Heart right ventricle (tissue), 16 donors: ENCODE data around the gene SLC2A1. TPM values are rescaled to one million over a fixed set of nuclear protein-coding genes. Genes with fewer than 3 reads are reported as not detected.

ENCODE experiments used
- ATAC-seq, 8 donors: fragments of 200-7000 bp; cut with Tn5 transposase; one replicate each; pipeline ENCODE4 v1.9.1; 2020; ENCODE audit warnings: mild to moderate bottlenecking in 8 of 8, moderate library complexity in 8 of 8, moderate number of reproducible peaks in 1 of 8
- DNase-seq, 2 donors: peaks; one replicate each; pipeline ENCODE4 v3.0.0-alpha.2; 2020
- H3K27ac ChIP-seq, 10 donors: fragments of 200-600 bp; sonication (generic) in 2 of 10; one replicate each; pipeline versions ENCODE4 v1.5.0 to v1.8.0; 2020 to 2022; ENCODE audit warnings: mild to moderate bottlenecking in 3 of 10
- H3K27me3 ChIP-seq, 7 donors: fragments of 200-600 bp; one replicate each; pipeline ENCODE4 v1.8.0; 2021 to 2022; ENCODE audit warnings: mild to moderate bottlenecking in 2 of 7
- H3K36me3 ChIP-seq, 9 donors: fragments of 200-600 bp; sonication (generic) in 1 of 9; one replicate each; pipeline versions ENCODE4 v1.5.0 to v1.8.0; 2020 to 2022; ENCODE audit warnings: mild to moderate bottlenecking in 2 of 9
- H3K4me1 ChIP-seq, 9 donors: fragments of 200-600 bp; sonication (generic) in 1 of 9; one replicate each; pipeline versions ENCODE4 v1.5.0 to v1.8.0; 2020 to 2022; ENCODE audit warnings: mild to moderate bottlenecking in 4 of 9
- H3K4me3 ChIP-seq, 10 donors: fragments of 200-600 bp; sonication (generic) in 2 of 10; one replicate each; pipeline versions ENCODE4 v1.5.0 to v1.8.0; 2020 to 2022; ENCODE audit warnings: mild to moderate bottlenecking in 7 of 10, moderate library complexity in 2 of 10
- H3K9me3 ChIP-seq, 11 donors: fragments of 200-600 bp in 10 of 11; sonication (generic) in 2 of 11; one replicate each; pipeline versions ENCODE4 v1.5.0 to v1.8.0; 2013 to 2022; ENCODE audit warnings: mild to moderate bottlenecking in 2 of 11, control low read depth in 1 of 11, moderate library complexity in 1 of 11
- WGBS, 2 donors: extraction: QIAGEN DNeasy Blood & Tissue Kit; methylation state at CpG; one replicate each; pipeline ENCODE4 v1.1.7; 2013; ENCODE audit warnings: inconsistent platforms in 1 of 2; 5-methylcytosine and 5-hydroxymethylcytosine counted together
- intact Hi-C, 10 donors: fragments of 100-400 bp; cut with DNase I; formaldehyde crosslinking; loops; one replicate each; pipeline versions ENCODE4 v1.11.1 to v1.14.2; 2022
- polyA plus RNA-seq, 2 donors: library from polyadenylated mRNA; stranded (reverse); fragments of 200-250 nt; gene quantifications; one replicate each; pipeline ENCODE4 v1.2.3, GENCODE V29; 2013
- total RNA-seq, 10 donors: library from RNA; stranded (reverse); fragmentation: NEBNext Ultra II Directional in 3 of 10; extraction: Animal tissue kit (Norgen Biotek cat#: 25700) in 3 of 10; gene quantifications; one replicate each; pipeline versions ENCODE4 v1.2.1 to v1.2.4, GENCODE V29; 2021 to 2023
- TF ChIP-seq, protein P1 (sequence below), 9 donors: fragments of 200-600 bp; sonication (generic) in 2 of 9; IDR thresholded peaks; one replicate each; pipeline versions ENCODE4 v1.5.0 to v1.8.0; 2021 to 2022; ENCODE audit warnings: antibody characterized with exemption in 9 of 9, mild to moderate bottlenecking in 5 of 9, moderate library complexity in 1 of 9
- donor health status: Arrhythmogenic right ventricular cardiomyopathy.
- donor health status: ischemic (EF 13 %, LVEDD 7.1; RV severe dilation, severe dysfunction).
- donor health status: healthy with polysubstance abuse.
- donor health status: DM: no; HTN: yes; CAD: no.
- donor health status: DM: no; HTN: no; CAD: no.
- donor health status: ischemic (EF 25% LVEDD 6.9; RV normal size, moderate dysfunction).
- donor health status: ischemic (EF 25% LVEDD 5.7; RV mildly dilated, moderate dysfunction).
- donor health status: healthy.
- donor health status: DM: yes; HTN: yes; CAD: no.
- donor health status: Ischemic cardiomyopathy.
- donor health status: ischemic (EF 35%, LVEDD 5.7; RV mildly dilated, moderate dysfunction).
- donor health status: nonischemic (EF 11% LVEDD 7.7; RV severe dilation, severe dysfunction).
- donor health status: DM: yes; HTN: yes; CAD: no.
- donor health status: PGD.
- donor health status: ischemic (EF 29% LVEDD 5.4; RV normal size, mild dysfunction).
- donor health status: nonischemic (EF 23%, LVEDD 6.1; RV moderate dilation, normal function).

The SLC2A1 gene
- total and polyA plus RNA-seq, 12 donors: 6.7 to 98.7 (median 28.9) TPM

DNA sequence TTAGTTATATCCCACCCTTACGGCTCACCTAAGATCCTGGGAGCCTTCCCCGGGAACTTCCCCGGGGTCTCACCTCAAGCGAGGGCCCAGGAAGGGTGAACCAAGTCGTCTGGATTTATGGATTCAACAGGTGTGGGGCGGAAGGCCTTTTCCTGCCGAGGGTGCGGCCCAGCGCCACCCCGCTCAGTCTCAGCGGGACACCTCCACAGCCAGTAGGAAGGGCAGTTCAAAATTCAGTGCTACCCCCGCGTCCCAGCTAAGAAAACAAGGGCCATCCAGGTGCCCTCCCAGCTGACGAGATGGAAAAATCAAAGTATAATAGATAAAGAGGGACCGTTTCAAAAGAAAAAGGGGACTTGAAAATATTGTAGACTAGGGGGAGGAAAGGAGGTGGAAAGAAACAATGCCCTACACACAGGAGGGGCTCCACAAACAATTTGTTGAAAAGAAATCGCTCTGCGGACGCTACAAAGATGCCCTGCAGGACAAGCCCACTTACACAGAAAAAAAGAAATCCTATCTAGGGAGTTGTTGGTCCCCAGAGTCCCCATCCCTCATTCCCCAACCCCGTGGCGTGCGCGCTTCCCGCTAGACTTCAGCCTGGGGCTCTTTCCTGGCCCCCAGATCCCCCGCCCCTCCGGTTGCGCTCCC lies 1.3 kb downstream of the SLC2A1 start:
- 32 to 39% methylated on average over 26 of the region's 26 CpGs for WGBS, 2 donors

DNA sequence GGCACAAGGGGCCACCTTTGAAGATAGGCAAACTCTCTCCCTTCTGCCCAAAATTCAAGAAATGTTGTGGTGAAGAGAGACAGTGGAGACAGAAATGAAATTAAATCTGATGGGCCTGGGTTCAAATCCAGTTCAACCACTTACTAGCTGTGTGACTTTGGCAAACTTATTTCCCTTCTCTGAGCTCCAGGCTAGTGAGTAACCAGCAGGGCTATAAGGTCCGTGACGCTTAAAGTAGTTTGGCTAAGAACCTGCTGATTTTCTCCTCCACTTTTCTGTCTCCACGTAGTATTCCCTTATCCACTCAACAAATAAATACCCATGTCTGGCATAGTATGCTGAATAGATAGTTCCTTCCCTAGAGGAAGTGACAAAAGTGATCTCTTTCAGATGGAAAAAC lies 1.9 kb downstream of the SLC2A1 start:
- peak overlapping the region in 8 of 10 donors; percentile 68 to 86 (median 78) for H3K4me3 ChIP-seq
- intact Hi-C loops: no loop called here
- H3K4me1 ChIP-seq: peaks cover 15 to 62% (median 32%) of the 10 kb centered on the region in 9 donors
- no peaks in the 10 kb centered on the region for H3K9me3 ChIP-seq
- 59 to 70% methylated on average over 3 of the region's 3 CpGs for WGBS, 2 donors
- ATAC-seq: no peak
- H3K27me3 ChIP-seq: peaks cover 0 to 25% (median 0%) of the 10 kb centered on the region in 7 donors
- H3K27ac ChIP-seq: peak overlapping the region in 5 of 10 donors; percentile 78 to 89 (median 85)
- TF ChIP-seq, protein P1, sequence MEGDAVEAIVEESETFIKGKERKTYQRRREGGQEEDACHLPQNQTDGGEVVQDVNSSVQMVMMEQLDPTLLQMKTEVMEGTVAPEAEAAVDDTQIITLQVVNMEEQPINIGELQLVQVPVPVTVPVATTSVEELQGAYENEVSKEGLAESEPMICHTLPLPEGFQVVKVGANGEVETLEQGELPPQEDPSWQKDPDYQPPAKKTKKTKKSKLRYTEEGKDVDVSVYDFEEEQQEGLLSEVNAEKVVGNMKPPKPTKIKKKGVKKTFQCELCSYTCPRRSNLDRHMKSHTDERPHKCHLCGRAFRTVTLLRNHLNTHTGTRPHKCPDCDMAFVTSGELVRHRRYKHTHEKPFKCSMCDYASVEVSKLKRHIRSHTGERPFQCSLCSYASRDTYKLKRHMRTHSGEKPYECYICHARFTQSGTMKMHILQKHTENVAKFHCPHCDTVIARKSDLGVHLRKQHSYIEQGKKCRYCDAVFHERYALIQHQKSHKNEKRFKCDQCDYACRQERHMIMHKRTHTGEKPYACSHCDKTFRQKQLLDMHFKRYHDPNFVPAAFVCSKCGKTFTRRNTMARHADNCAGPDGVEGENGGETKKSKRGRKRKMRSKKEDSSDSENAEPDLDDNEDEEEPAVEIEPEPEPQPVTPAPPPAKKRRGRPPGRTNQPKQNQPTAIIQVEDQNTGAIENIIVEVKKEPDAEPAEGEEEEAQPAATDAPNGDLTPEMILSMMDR (IDR thresholded peaks at IDR 0.05): no peak
- no peak for DNase-seq
- peaks cover 0 to 10% (median 0%) of the 10 kb centered on the region in 9 donors for H3K36me3 ChIP-seq

More for the DNA sequence above, 1.3 kb downstream of the SLC2A1 start:
- Histone ChIP-seq H3K4me1 (peaks cover 15 to 60% (median 35%) of the 10 kb centered on the region in 9 donors), H3K36me3 (peaks cover 0 to 10% (median 0%) of the 10 kb centered on the region in 9 donors), H3K4me3 (peak overlapping the region; percentile 29 to 86 (median 76)), H3K27ac (peak overlapping the region; percentile 66 to 92 (median 82)), H3K9me3 (no peaks in the 10 kb centered on the region), H3K27me3 (peaks cover 0 to 25% (median 0%) of the 10 kb centered on the region in 7 donors)
- TF ChIP-seq, protein P1 (IDR thresholded peaks at IDR 0.05): no peak
- no peak for ATAC-seq
- intact Hi-C loops: no loop called here
- no peak for DNase-seq

DNA sequence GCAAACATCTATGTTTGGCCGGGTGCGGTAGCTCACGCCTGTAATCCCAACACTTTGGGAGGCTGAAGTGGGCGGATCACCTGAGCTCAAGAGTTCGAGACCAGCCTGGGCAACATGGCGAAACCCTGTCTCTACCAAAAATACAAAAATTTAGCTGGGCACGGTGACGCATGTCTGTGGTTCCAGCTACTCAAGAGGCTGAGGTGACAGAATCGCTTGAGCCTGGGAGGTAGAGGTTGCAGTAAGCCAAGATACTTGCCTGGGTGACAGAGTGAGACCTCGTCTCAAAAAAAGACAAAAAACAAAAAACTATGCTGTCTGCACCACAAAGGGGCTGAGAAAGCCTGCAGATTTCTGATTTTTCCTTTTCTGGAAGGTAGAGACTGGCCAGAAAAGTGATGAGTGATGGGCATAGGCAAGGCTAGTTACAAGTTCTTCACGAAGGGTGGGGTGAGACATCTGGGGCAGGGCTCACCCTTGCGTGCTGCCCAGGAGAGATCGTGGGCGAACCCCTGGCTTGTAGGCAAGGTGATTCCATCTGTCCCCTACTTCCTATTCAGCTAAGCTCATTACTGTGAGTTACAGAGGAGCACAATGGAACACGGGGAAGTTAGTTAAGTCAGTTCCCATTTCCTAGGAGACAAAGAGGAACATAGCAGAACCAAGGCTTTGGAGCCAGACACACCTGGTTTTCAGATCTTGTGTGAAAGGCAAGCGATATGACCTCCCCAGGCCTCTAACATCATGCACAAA lies 3.2 kb downstream of the SLC2A1 start:
- TF ChIP-seq, protein P1 (IDR thresholded peaks at IDR 0.05): no peak
- Histone ChIP-seq H3K9me3 (no peaks in the 10 kb centered on the region), H3K27ac (peak overlapping the region in 1 of 10 donors; percentile 16), H3K36me3 (peaks cover 0 to 10% (median 0%) of the 10 kb centered on the region in 9 donors), H3K27me3 (peaks cover 0 to 22% (median 0%) of the 10 kb centered on the region in 7 donors), H3K4me1 (peaks cover 15 to 67% (median 32%) of the 10 kb centered on the region in 9 donors), H3K4me3 (no peak overlapping the region)
- WGBS, 2 donors: 81 to 85% methylated on average over 16 of the region's 16 CpGs
- ATAC-seq (no peak), DNase-seq (no peak)
- intact Hi-C loops: no loop called here
